Non-pigmented ciliary epithelial cell (primary cell): ENCODE measurements around the gene GIMAP7.
"Not testable (repeated sequence)": the region's sequence is repeated elsewhere in the genome, so short reads cannot be mapped to it uniquely, and the experiment has no call there.

Experiments used
- DNase-seq: peaks from one replicate; pipeline ENCODE4 v3.0.0-alpha.2; 2010; ENCODE audit warnings: low read depth

Gene GIMAP7

GRCh38 chr7:150513758-150514157, 914 bp upstream of the GIMAP7 start:
- DNase-seq = no peak

GRCh38 chr7:150515248-150516147, 826 bp downstream of the GIMAP7 start:
- no peak for DNase-seq

GRCh38 chr7:150516956-150517745, 2.5 kb downstream of the GIMAP7 start:
- no peak for DNase-seq

GRCh38 chr7:150519310-150519709, 4.6 kb downstream of the GIMAP7 start:
- no peak for DNase-seq

- DNase-seq = no peak
These were observed 5.5 kb downstream of the GIMAP7 start for GRCh38 chr7:150520145-150520544.

- not testable (repeated sequence) for DNase-seq
These were observed 8.3 kb downstream of the GIMAP7 start for GRCh38 chr7:150522931-150523330.

GRCh38 chr7:150524018-150524417, 9.3 kb downstream of the GIMAP7 start:
- DNase-seq = no peak

GRCh38 chr7:150531704-150532103, 17.0 kb downstream of the GIMAP7 start:
- no peak for DNase-seq

GRCh38 chr7:150538259-150538658, 23.6 kb downstream of the GIMAP7 start:
- DNase-seq = no peak

- no peak for DNase-seq
These were observed 38.5 kb downstream of the GIMAP7 start for GRCh38 chr7:150553163-150553562.

- no peak for DNase-seq
These were observed 42.0 kb downstream of the GIMAP7 start for GRCh38 chr7:150556521-150557138.

GRCh38 chr7:150560486-150560885, 45.8 kb downstream of the GIMAP7 start:
- no peak for DNase-seq

- DNase-seq = no peak
These were observed 48.2 kb downstream of the GIMAP7 start for GRCh38 chr7:150562919-150563318.

- DNase-seq = no peak
These were observed 49.3 kb downstream of the GIMAP7 start for GRCh38 chr7:150564006-150564405.

- no peak for DNase-seq
These were observed 49.9 kb downstream of the GIMAP7 start for GRCh38 chr7:150564566-150564965.

GRCh38 chr7:150565239-150565638, 50.6 kb downstream of the GIMAP7 start:
- no peak for DNase-seq

- no peak for DNase-seq
These were observed 51.5 kb downstream of the GIMAP7 start for GRCh38 chr7:150566123-150566522.

GRCh38 chr7:150566572-150566971, 51.9 kb downstream of the GIMAP7 start:
- DNase-seq = no peak

- no peak for DNase-seq
These were observed 52.5 kb downstream of the GIMAP7 start, which contains the start of gene GIMAP4 for GRCh38 chr7:150567169-150567568. Gene GIMAP4 (plus strand): TSS chr7:150567390. CDS start chr7:150569902, 2,512 bp downstream.

- DNase-seq = no peak
These were observed 53.2 kb downstream of the GIMAP7 start for GRCh38 chr7:150567871-150568301.

GRCh38 chr7:150568714-150569113, 54.0 kb downstream of the GIMAP7 start:
- no peak for DNase-seq

- DNase-seq = no peak
These were observed 54.7 kb downstream of the GIMAP7 start for GRCh38 chr7:150569245-150569955.
